Peyer's patch (tissue), 4 donors: ENCODE data around the gene NAA38.

ENCODE experiments used
- POLR2A ChIP-seq, 2 donors: fragments of 450-650 bp; IDR thresholded peaks; one replicate each; pipeline ENCODE4 v1.5.1; 2017; ENCODE audit warnings: antibody characterized with exemption in 2 of 2, mild to moderate bottlenecking in 2 of 2, moderate library complexity in 2 of 2
- TF ChIP-seq, protein P1 (sequence below), 6 experiments: fragments of 450-650 bp in 4 of 6; fragments of 200-600 bp in 2 of 6; sonication (generic) in 1 of 6; IDR thresholded peaks; one replicate each; pipeline ENCODE4 v1.5.1; 2017 to 2019; ENCODE audit warnings: antibody characterized with exemption in 6 of 6, mild to moderate bottlenecking in 3 of 6, moderate library complexity in 1 of 6

- TF ChIP-seq, protein P1, sequence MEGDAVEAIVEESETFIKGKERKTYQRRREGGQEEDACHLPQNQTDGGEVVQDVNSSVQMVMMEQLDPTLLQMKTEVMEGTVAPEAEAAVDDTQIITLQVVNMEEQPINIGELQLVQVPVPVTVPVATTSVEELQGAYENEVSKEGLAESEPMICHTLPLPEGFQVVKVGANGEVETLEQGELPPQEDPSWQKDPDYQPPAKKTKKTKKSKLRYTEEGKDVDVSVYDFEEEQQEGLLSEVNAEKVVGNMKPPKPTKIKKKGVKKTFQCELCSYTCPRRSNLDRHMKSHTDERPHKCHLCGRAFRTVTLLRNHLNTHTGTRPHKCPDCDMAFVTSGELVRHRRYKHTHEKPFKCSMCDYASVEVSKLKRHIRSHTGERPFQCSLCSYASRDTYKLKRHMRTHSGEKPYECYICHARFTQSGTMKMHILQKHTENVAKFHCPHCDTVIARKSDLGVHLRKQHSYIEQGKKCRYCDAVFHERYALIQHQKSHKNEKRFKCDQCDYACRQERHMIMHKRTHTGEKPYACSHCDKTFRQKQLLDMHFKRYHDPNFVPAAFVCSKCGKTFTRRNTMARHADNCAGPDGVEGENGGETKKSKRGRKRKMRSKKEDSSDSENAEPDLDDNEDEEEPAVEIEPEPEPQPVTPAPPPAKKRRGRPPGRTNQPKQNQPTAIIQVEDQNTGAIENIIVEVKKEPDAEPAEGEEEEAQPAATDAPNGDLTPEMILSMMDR (IDR thresholded peaks at IDR 0.05) = no peak
- TF ChIP-seq POLR2A (IDR thresholded peaks at IDR 0.05) = no peak
Observed at GRCh38 chr17:7849130-7849750, 8.1 kb downstream of the NAA38 start.
